ENCODE results near the gene JOSD2.
A peak's percentile ranks its signal among the peaks of the same experiment; 100 is the strongest.

GRCh38 chr19:50556282-50557008 is 45.5 kb upstream of the JOSD2 start:
- TF ChIP-seq CTCF (IDR thresholded peaks at IDR 0.05; ENCODE audit: insufficient read depth, low read length), result peak; percentile 54
- no peak for TF ChIP-seq POLR2AphosphoS5 (IDR thresholded peaks at IDR 0.05; ENCODE audit: low read depth)
- peak; percentile 55 for TF ChIP-seq SPI1 (IDR thresholded peaks at IDR 0.05; ENCODE audit: borderline replicate concordance, low read depth)
- no peak for TF ChIP-seq REST (IDR thresholded peaks at IDR 0.05; ENCODE audit: insufficient replicate concordance, low read depth)
- no peak for TF ChIP-seq GABPA (IDR thresholded peaks at IDR 0.05; ENCODE audit: low read depth)

All from HL-60 (cell line).